ENCODE results near the gene MMD2.
"Not testable (repeated sequence)": the region's sequence is repeated elsewhere in the genome, so short reads cannot be mapped to it uniquely, and the experiment has no call there.

- not testable (repeated sequence) for TF ChIP-seq CTCF, POLR2A (IDR thresholded peaks at IDR 0.05)
Observed at GRCh38 chr7:4891522-4891921, 67.5 kb downstream of the MMD2 start.

Measured in tibial nerve (tissue), 3 donors.